H1 (cell line): ENCODE data around the gene EFCAB6. TPM values are rescaled to one million over a fixed set of nuclear protein-coding genes. Genes with fewer than 3 reads are reported as not detected.

Source experiments
- CTCF ChIA-PET: fragments of 300-600 bp; sonication (Branson Sonifier 250); formaldehyde crosslinking; loops from one replicate; lab custom pipeline; 2021; ENCODE audit not compliant: partially characterized antibody; lab: Charles Lee
- POLR2A ChIA-PET: fragments of 300-600 bp; sonication (Branson Sonifier 250); formaldehyde crosslinking; loops from one replicate; lab custom pipeline; 2021; ENCODE audit warnings: inconsistent platforms; ENCODE audit not compliant: partially characterized antibody; lab: Charles Lee
- DNase-seq, 2 experiments: peaks; one replicate each; pipeline versions ENCODE4 v3.0.0 to v3.0.0-alpha.2; 2010 to 2022; ENCODE audit warnings: low spot score in 2 of 2, low read depth in 1 of 2, mixed read lengths in 1 of 2
- FAIRE-seq: peaks from 2 replicates; lab custom pipeline; 2011; peaks lifted over from hg19 to GRCh38; lab: Jason Lieb, UNC
- H2AFZ ChIP-seq: 2 replicates; pipeline ENCODE4 v1.8.1; 2012; ENCODE audit warnings: low read length, inconsistent platforms
- H2AK5ac ChIP-seq: 2 replicates; pipeline ENCODE4 v1.6.1; 2013; ENCODE audit warnings: low read depth, low read length
- H2BK120ac ChIP-seq: replicated peaks from 2 replicates; pipeline ENCODE3; 2013; ENCODE audit warnings: low read depth, low read length, inconsistent platforms
- H2BK12ac ChIP-seq: 2 replicates; pipeline ENCODE4 v1.6.1; 2013; ENCODE audit warnings: low read depth, low read length
- H2BK15ac ChIP-seq: 2 replicates; pipeline ENCODE4 v1.6.1; 2013; ENCODE audit warnings: low read length
- H2BK20ac ChIP-seq: 2 replicates; pipeline ENCODE4 v1.6.1; 2013; ENCODE audit warnings: low read length
- H2BK5ac ChIP-seq: 2 replicates; pipeline ENCODE4 v1.6.1; 2013; ENCODE audit warnings: low read depth, low read length
- H3K14ac ChIP-seq: 2 replicates; pipeline ENCODE4 v1.6.1; 2013; ENCODE audit warnings: inconsistent platforms; ENCODE audit not compliant: insufficient read length
- H3K18ac ChIP-seq: 2 replicates; pipeline ENCODE4 v1.6.1; 2013; ENCODE audit warnings: low read length; ENCODE audit errors: extremely low read depth
- H3K23ac ChIP-seq: 2 replicates; pipeline ENCODE4 v1.6.1; 2013; ENCODE audit warnings: inconsistent platforms; ENCODE audit not compliant: insufficient read length
- H3K23me2 ChIP-seq: 2 replicates; pipeline ENCODE4 v1.6.1; 2013; ENCODE audit warnings: low read depth, low read length
- H3K27ac ChIP-seq: 2 replicates; pipeline ENCODE4 v1.6.1; 2011; ENCODE audit warnings: low read depth, low read length, inconsistent platforms
- H3K27me3 ChIP-seq, 4 experiments: replicated peaks in 1 of 4; 1 replicate in 1 of 4; 2 replicates in 3 of 4; pipeline versions ENCODE4 v1.6.1 to v1.8.1; 2011 to 2013; ENCODE audit warnings: low read length in 3 of 4, mild to moderate bottlenecking in 3 of 4, inconsistent platforms in 2 of 4, mixed read lengths in 2 of 4, moderate library complexity in 1 of 4; ENCODE audit not compliant: control insufficient read depth in 3 of 4, insufficient read depth in 3 of 4; ENCODE audit errors: extremely low read depth in 1 of 4
- H3K36me3 ChIP-seq, 4 experiments: 2 replicates each; pipeline versions ENCODE4 v1.6.1 to v1.8.1; 2011 to 2013; ENCODE audit warnings: mild to moderate bottlenecking in 4 of 4, low read length in 3 of 4, moderate library complexity in 2 of 4, control low read depth in 1 of 4, inconsistent platforms in 1 of 4; ENCODE audit not compliant: insufficient read depth in 4 of 4, control insufficient read depth in 2 of 4
- H3K4ac ChIP-seq: replicated peaks from 2 replicates; pipeline ENCODE3; 2013; ENCODE audit warnings: low read length, low read depth, mixed read lengths, inconsistent platforms; ENCODE audit not compliant: insufficient read length
- H3K4me1 ChIP-seq, 4 experiments: replicated peaks in 1 of 4; 1 replicate in 1 of 4; 2 replicates in 3 of 4; pipeline versions ENCODE4 v1.6.1 to v1.8.1; 2011 to 2013; ENCODE audit warnings: low read length in 3 of 4, inconsistent platforms in 2 of 4, mixed read lengths in 1 of 4; ENCODE audit not compliant: insufficient read depth in 4 of 4, control insufficient read depth in 3 of 4
- H3K4me2 ChIP-seq, 2 experiments: 2 replicates each; pipeline versions ENCODE4 v1.6.1 to v1.8.1; 2011 to 2013; ENCODE audit warnings: low read depth in 2 of 2, low read length in 2 of 2, control low read depth in 1 of 2, inconsistent platforms in 1 of 2, mild to moderate bottlenecking in 1 of 2; ENCODE audit not compliant: insufficient read depth in 1 of 2
- H3K4me3 ChIP-seq, 4 experiments: fragments of 200-600, 300-600 bp in 1 of 4; sonication (generic), shearing (Covaris generic), sonication (Bioruptor Twin) in 1 of 4; 2 replicates each; pipeline versions ENCODE4 v1.5.1 to v1.8.1; 2011 to 2016; ENCODE audit warnings: low read length in 4 of 4, low read depth in 3 of 4, control low read depth in 2 of 4, inconsistent platforms in 2 of 4, mild to moderate bottlenecking in 2 of 4, mixed read lengths in 1 of 4, moderate library complexity in 1 of 4; ENCODE audit not compliant: insufficient read depth in 2 of 4; ENCODE audit errors: extremely low read depth in 1 of 4
- H3K56ac ChIP-seq: replicated peaks from 2 replicates; pipeline ENCODE3; 2013; ENCODE audit warnings: low read depth, mild to moderate bottlenecking, mixed read lengths, low read length, inconsistent platforms; ENCODE audit not compliant: insufficient read length
- H3K79me1 ChIP-seq: 2 replicates; pipeline ENCODE4 v1.6.1; 2013; ENCODE audit warnings: low read depth, low read length, control low read depth
- H3K79me2 ChIP-seq, 2 experiments: 2 replicates each; pipeline versions ENCODE4 v1.6.1 to v1.8.1; 2012 to 2013; ENCODE audit warnings: low read length in 2 of 2, mild to moderate bottlenecking in 2 of 2, inconsistent platforms in 1 of 2; ENCODE audit not compliant: insufficient read depth in 2 of 2, control insufficient read depth in 1 of 2
- H3K9ac ChIP-seq, 4 experiments: replicated peaks in 1 of 4; 1 replicate in 1 of 4; 2 replicates in 3 of 4; pipeline versions ENCODE4 v1.6.1 to v1.8.1; 2011 to 2013; ENCODE audit warnings: low read depth in 3 of 4, low read length in 3 of 4, control low read depth in 2 of 4, mild to moderate bottlenecking in 2 of 4, moderate library complexity in 2 of 4, inconsistent platforms in 1 of 4; ENCODE audit errors: extremely low read depth in 1 of 4
- H3K9me3 ChIP-seq, 2 experiments: 2 replicates each; pipeline versions ENCODE4 v1.6.1 to v1.8.1; 2012 to 2013; ENCODE audit warnings: mild to moderate bottlenecking in 2 of 2, moderate library complexity in 2 of 2, control low read depth in 1 of 2, inconsistent platforms in 1 of 2, low read depth in 1 of 2, low read length in 1 of 2, mixed read lengths in 1 of 2; ENCODE audit not compliant: insufficient read depth in 2 of 2
- H4K20me1 ChIP-seq, 2 experiments: replicated peaks in 1 of 2; 2 replicates each; pipeline versions ENCODE3 to v1.8.1; 2011 to 2013; ENCODE audit warnings: inconsistent platforms in 2 of 2, low read length in 2 of 2, mild to moderate bottlenecking in 1 of 2; ENCODE audit not compliant: insufficient read depth in 2 of 2, control insufficient read depth in 1 of 2
- H4K5ac ChIP-seq: 2 replicates; pipeline ENCODE4 v1.6.1; 2013; ENCODE audit warnings: low read length, low read depth, mixed read lengths, inconsistent platforms; ENCODE audit not compliant: insufficient read length
- H4K8ac ChIP-seq: 2 replicates; pipeline ENCODE4 v1.8.0; 2013; ENCODE audit warnings: mild to moderate bottlenecking, moderate library complexity, low read length, inconsistent platforms; ENCODE audit not compliant: insufficient read depth; ENCODE audit errors: extremely low read depth
- H4K91ac ChIP-seq: replicated peaks from 2 replicates; pipeline ENCODE3; 2013; ENCODE audit warnings: low read length, mixed read lengths, inconsistent platforms; ENCODE audit not compliant: insufficient read length
- ASH2L ChIP-seq: fragments of 200-600, 300-600 bp; sonication (generic); IDR thresholded peaks from one replicate; pipeline ENCODE4 v1.7.1; 2017; ENCODE audit warnings: low read length
- CHD2 ChIP-seq: IDR thresholded peaks from 2 replicates; pipeline ENCODE4 v1.6.1; 2012; ENCODE audit warnings: low read length, improper control_type of control experiment
- CTCF ChIP-seq, 3 experiments: IDR thresholded peaks; 1 replicate in 2 of 3; 2 replicates in 1 of 3; pipeline versions ENCODE4 v1.5.1 to v1.6.1; 2011; ENCODE audit warnings: low read length in 3 of 3, mild to moderate bottlenecking in 3 of 3, inconsistent platforms in 2 of 3, low read depth in 1 of 3, moderate library complexity in 1 of 3; ENCODE audit not compliant: insufficient read depth in 1 of 3; ENCODE audit errors: control extremely low read depth in 1 of 3
- HDAC6 ChIP-seq: IDR thresholded peaks from one replicate; pipeline ENCODE4 v1.7.1; 2012; ENCODE audit warnings: low read depth, mild to moderate bottlenecking, inconsistent platforms, low read length, moderate library complexity
- JUND ChIP-seq: IDR thresholded peaks from 2 replicates; pipeline ENCODE4 v1.6.1; 2011; ENCODE audit warnings: mild to moderate bottlenecking, improper control_type of control experiment, low read length
- KDM5A ChIP-seq: fragments of 200-600 bp; IDR thresholded peaks from 2 replicates; pipeline ENCODE4 v1.7.1; 2012; ENCODE audit warnings: mild to moderate bottlenecking, low read length, inconsistent platforms, mixed read lengths
- POLR2AphosphoS5 ChIP-seq: IDR thresholded peaks from 2 replicates; pipeline ENCODE4 v1.6.1; 2011; ENCODE audit warnings: low read depth, low read length
- RBBP5 ChIP-seq: IDR thresholded peaks from 2 replicates; pipeline ENCODE4 v1.7.1; 2012; ENCODE audit warnings: low read depth, mild to moderate bottlenecking, inconsistent platforms, low read length, moderate library complexity, borderline replicate concordance
- SIRT6 ChIP-seq: IDR thresholded peaks from one replicate; pipeline ENCODE4 v1.7.1; 2012; ENCODE audit warnings: low read length, inconsistent platforms
- SIX5 ChIP-seq: IDR thresholded peaks from 2 replicates; pipeline ENCODE4 v1.6.1; 2011; ENCODE audit warnings: mild to moderate bottlenecking, low read depth, low read length
- TAF7 ChIP-seq: optimal IDR thresholded peaks from 2 replicates; pipeline ENCODE3; 2011; ENCODE audit warnings: low read depth, mild to moderate bottlenecking, inconsistent platforms, low read length, moderate library complexity, borderline replicate concordance
- TCF12 ChIP-seq: IDR thresholded peaks from 2 replicates; pipeline ENCODE4 v1.6.1; 2011; ENCODE audit warnings: low read depth, mild to moderate bottlenecking, low read length
- TEAD4 ChIP-seq: IDR thresholded peaks from 2 replicates; pipeline ENCODE4 v1.6.1; 2012; ENCODE audit warnings: low read depth, low read length, inconsistent platforms, mixed read lengths
- WGBS, 2 experiments: shearing (Covaris generic) in 1 of 2; methylation state at CpG; one replicate each; pipeline versions ENCODE4 v1.1.6 to v1.1.7; 2013 to 2015; ENCODE audit warnings: low lambda C conversion rate in 2 of 2, mixed read lengths in 2 of 2, inconsistent platforms in 1 of 2, low coverage in 1 of 2, missing lambda C conversion rate in 1 of 2; ENCODE audit not compliant: insufficient replicate concordance in 2 of 2, insufficient coverage in 1 of 2, insufficient read length in 1 of 2; ENCODE audit errors: extremely low coverage in 1 of 2, missing lambda C conversion rate in 1 of 2; 5-methylcytosine and 5-hydroxymethylcytosine counted together
- polyA plus RNA-seq, 7 experiments: library from polyadenylated mRNA; depleted of rRNA in 3 of 7; stranded (reverse) in 5 of 7; unstranded in 2 of 7; fragments of >200 nt in 5 of 7; fragments of 200-250 nt in 2 of 7; gene quantifications; 1 replicate in 5 of 7; 2 replicates in 1 of 7; 4 replicates in 1 of 7; pipeline versions ENCODE4 v1.2.1 to v1.2.3, GENCODE V29; 2011 to 2013; ENCODE audit warnings: missing spikeins in 2 of 7, mixed read lengths in 2 of 7
- total RNA-seq: library from RNA; stranded (reverse); fragmentation: NEBNext Ultra II Directional; extraction: Animal tissue kit (Norgen Biotek cat#: 25700); gene quantifications from 2 replicates; pipeline ENCODE4 v1.2.1, GENCODE V29; 2021

The EFCAB6 gene
- total and polyA plus RNA-seq, 2 of the 8 experiments (the other 6 are each of a cell fraction or from before 2014, with no cell fraction given), result 0.32 to 1.7 TPM

GRCh38 chr22:43818981-43819380 is 6.9 kb upstream of the EFCAB6 start:
- H2BK15ac ChIP-seq, result no peak overlapping the region
- H3K36me3 ChIP-seq, result no peaks in the 10 kb centered on the region
- CTCF ChIA-PET, result interaction anchor here (0.9 kb wide), 1 partner anchor 303 kb away, joined by 3 read pairs; no protein-coding TSS in a partner anchor
- POLR2A ChIA-PET, result interaction anchor here (1.5 to 1.7 kb wide), 2 partner anchors 14 to 38 kb away, joined by 3 read pairs; no protein-coding TSS in a partner anchor
- no peak overlapping the region for H4K8ac ChIP-seq
- H2BK120ac ChIP-seq, result no peak overlapping the region
- no peak overlapping the region for H2AK5ac ChIP-seq
- H3K79me1 ChIP-seq, result peaks cover 2% of the 10 kb centered on the region; the same call in 1 of the 2 replicates
- H3K4me3 ChIP-seq, result no peak overlapping the region
- no peak overlapping the region for H3K9ac ChIP-seq
- no peak for TF ChIP-seq TCF12
- no peak for TF ChIP-seq HDAC6
- TF ChIP-seq KDM5A, result no peak
- no peak for TF ChIP-seq ASH2L
- no peak for TF ChIP-seq TAF7
- TF ChIP-seq CTCF (IDR thresholded peaks at IDR 0.05; ENCODE audit: control extremely low read depth in 1 of 3, insufficient read depth in 1 of 3, low read depth in 1 of 3, low read length in 3 of 3), result no peak
- TF ChIP-seq SIX5, result no peak
- TF ChIP-seq TEAD4, result no peak
- no peak for TF ChIP-seq JUND
- no peak for TF ChIP-seq RBBP5
- no peak for TF ChIP-seq POLR2AphosphoS5
- TF ChIP-seq SIRT6, result no peak
- no peak for TF ChIP-seq CHD2
- H3K27ac ChIP-seq, result no peak overlapping the region
- no peak overlapping the region for H3K14ac ChIP-seq
- no peak overlapping the region for H3K4me2 ChIP-seq
- no peaks in the 10 kb centered on the region for H3K27me3 ChIP-seq
- no peak overlapping the region for H3K23ac ChIP-seq
- DNase-seq (no peak), FAIRE-seq (no peak)
- H3K9me3 ChIP-seq, result no peaks in the 10 kb centered on the region
- no peak overlapping the region for H3K56ac ChIP-seq
- no peak overlapping the region for H2BK5ac ChIP-seq
- no peaks in the 10 kb centered on the region for H3K79me2 ChIP-seq
- peaks cover 0 to 20% (median 14%) of the 10 kb centered on the region in 4 experiments; a peak in 6 of 7 replicates for H3K4me1 ChIP-seq
- H2BK20ac ChIP-seq, result no peak overlapping the region
- no peak overlapping the region for H4K91ac ChIP-seq
- no peak overlapping the region for H4K5ac ChIP-seq
- H4K20me1 ChIP-seq, result peaks cover 0 to 8% of the 10 kb centered on the region in 2 experiments
- H3K23me2 ChIP-seq, result no peaks in the 10 kb centered on the region; the same call in 1 of the 2 replicates
- H3K18ac ChIP-seq, result no peak overlapping the region
- H2AFZ ChIP-seq, result no peak overlapping the region
- WGBS, 2 experiments, result 91% methylated on average over 11 of the region's 11 CpGs; no CpG with 5 or more reads in 1 of the 2 experiments
- H3K4ac ChIP-seq, result no peak overlapping the region
- no peak overlapping the region for H2BK12ac ChIP-seq
